HG02884 (cell line): ENCODE results near the gene ENGASE.

Experiments
- ATAC-seq: cut with Tn5 transposase; IDR thresholded peaks from one replicate; pipeline ENCODE4 v1.9.1; 2021; ENCODE audit warnings: mild to moderate bottlenecking, moderate library complexity; ENCODE audit not compliant: unreplicated experiment

The ENGASE gene

GRCh38 chr17:79039171-79039570 is 35.5 kb upstream of the ENGASE start:
- no peak for ATAC-seq

- ATAC-seq = no peak
These were observed 34.7 kb upstream of the ENGASE start for GRCh38 chr17:79039886-79040285.

GRCh38 chr17:79041041-79041570 is 33.5 kb upstream of the ENGASE start:
- ATAC-seq = no peak

DNA sequence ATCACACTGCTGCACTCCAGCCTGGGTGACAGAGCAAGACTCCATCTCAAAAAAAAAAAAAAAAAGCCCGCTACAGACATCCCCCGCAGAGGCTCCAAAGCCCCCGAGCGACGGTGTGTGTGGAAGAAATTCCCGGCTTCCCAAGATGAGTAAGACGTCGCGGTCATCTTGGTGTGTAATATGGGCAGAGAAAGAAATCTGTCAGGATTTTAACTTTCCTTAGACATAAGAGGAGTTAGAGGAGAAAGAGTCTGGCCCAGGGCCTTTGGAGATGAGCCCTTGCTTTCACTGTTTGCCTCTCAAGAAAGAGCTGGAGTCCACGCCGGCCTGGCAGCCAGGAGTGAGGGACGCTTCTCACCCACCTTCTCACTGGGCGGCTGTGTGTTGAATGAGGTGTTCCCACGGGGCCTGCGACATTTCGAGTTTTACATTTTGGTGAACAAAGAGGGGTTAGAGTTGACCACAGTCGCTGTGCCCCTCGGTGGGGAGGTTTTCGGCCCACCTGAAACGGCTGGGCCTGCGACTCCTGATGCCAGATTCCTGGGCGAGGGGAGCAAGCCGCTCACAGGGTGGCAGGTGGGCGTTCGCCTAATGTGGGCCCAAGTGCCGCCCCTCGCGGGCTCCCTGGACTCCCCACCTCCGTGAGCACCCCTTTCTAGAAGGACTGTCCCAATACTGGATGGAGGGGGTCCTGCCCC is 32.8 kb upstream of the ENGASE start:
- no peak for ATAC-seq

DNA sequence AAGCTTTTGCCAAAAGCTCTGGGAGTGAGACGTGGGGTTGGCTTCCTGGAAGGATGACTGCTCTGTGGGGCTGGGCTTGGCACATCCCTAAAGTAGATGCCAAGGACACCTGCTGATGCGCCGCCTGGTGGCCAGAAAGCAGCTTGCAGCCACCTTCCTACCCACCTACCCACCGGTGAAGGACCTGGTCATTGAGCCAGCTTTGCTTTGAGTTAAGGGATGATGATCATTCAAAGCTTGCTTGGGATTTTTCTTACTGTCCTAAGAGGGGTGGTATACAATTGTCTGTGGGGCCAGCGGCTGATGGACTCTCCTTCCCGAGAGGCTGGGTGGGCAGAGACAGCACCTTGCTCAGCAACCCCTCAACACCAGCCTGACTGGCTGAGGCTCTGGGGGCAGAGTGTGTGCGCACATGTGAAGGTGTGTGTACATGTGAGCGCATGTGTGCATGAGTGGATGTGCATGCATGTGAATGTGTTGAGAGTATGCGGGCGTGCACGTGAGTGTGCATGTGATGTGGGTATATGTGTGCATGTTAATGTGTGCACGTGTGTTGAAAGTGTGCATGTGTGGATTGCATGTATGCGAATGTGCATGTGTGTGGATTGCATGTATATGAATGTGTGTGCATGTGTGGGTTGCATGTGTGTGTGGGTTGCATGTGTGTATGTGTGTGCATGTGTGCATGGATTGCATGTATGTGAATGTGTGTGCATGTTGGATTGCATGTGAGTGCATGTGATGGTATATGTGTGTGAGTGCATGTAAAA is 32.0 kb upstream of the ENGASE start:
- ATAC-seq = no peak

DNA sequence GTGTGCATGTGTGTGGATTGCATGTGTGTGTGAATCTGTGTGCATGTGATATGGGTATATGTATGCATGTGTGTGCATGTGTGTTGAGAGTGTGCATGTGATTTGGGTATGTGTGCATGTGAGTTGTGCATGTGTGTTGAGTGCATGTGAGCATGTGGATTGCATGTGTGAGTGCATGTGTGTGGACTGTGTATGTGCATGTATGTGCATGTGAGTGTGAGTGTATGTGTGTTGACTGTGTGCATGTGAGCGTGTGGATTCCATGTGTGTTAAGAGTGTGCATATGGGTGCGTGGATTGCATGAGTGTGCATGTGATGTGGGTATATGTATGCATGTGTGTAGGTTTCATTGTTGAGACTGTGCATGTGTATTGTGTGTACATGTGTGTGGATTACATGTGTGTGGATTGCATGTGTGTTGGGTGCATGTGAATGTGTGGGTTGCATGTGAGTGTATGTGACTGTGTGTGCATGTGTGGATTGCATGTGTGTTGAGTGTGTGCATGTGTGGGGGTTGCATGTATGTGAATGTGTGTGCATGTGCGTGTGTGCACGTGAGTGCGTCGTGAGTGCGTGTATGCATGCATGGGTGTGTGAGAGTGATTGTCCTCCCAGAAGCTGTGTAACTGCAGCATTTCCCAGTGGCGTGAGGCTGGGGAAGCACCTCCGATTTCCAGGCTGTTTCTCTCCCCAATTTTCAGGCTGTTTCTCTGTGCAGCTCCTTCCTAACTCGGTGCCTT is 31.3 kb upstream of the ENGASE start:
- no peak for ATAC-seq

GRCh38 chr17:79043931-79044320 is 30.7 kb upstream of the ENGASE start:
- ATAC-seq = no peak

DNA sequence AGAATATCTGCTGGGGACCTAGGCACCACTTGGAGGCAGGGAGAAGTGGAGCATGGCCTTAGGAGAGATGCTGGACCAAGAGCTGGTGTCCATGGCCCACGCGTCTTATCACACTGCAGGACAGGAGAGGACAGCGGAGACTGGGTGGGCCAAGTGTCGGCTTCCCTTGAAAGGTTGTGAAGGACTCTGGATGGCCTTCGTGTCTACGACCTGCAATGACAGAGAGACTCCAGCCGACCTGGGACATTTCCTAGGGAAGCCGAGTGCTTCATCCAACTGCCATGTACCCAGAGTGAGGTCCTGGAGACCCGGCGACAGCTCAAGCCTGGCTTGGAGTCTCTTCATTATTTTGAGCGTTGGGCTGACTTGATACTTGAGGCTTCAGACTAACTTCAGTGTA is 30.2 kb upstream of the ENGASE start:
- no peak for ATAC-seq

- ATAC-seq = no peak
These were observed 29.5 kb upstream of the ENGASE start for GRCh38 chr17:79045001-79045729.

DNA sequence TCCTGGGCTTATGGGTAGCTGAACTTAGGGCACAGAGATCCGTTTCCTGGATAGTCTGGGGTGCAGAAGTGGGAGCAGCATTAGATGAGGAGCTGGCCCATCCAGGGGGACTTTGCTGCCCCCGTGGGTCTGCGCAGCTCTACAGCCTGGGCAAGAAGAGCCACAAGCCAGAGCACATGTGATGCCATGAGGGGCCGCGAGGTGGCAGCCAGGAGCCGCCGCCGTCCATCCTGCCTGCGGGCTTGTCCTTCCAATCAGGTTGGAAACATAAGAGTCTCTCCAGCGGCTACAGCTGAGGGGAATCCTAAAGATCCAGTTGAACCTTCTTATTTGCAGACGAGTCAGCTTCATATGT is 28.8 kb upstream of the ENGASE start:
- no peak for ATAC-seq

DNA sequence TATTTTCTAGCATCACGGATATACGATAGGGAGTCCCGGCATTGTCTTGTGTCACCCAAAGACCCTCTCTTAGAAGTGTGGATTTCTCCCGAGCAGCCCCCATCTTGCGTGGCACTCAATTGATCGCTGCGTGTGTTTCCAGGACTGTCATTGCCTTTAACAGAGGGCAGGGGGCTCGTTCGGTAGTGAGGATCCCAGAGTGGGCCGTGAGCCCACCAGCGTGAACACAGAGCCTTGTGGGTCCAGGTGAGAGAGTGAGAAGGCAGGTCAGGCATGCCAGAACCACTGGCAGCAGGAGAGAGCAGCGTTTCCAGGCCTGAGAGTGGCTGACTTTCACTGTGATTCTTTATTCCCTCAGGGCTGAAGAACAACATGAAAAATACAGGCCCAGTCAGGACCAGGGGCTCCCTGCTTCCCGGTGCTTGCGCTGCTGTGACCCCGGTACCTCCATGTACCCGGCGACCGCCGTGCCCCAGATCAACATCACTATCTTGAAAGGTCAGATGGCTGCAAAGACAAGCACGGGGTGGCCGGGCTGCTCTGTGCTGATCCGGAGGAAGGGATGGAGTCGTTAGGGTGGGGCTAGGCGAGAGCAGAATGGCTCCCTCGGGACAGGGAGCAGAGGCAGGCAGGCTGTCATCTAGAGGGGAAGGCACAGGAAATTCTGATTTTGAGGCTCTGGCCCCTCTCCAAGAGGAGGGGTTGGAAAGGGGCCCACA is 28.3 kb upstream of the ENGASE start:
- ATAC-seq = no peak

- ATAC-seq = no peak
These were observed 27.7 kb upstream of the ENGASE start for GRCh38 chr17:79046916-79047280.

GRCh38 chr17:79047291-79047920 is 27.2 kb upstream of the ENGASE start:
- ATAC-seq = no peak

- no peak for ATAC-seq
These were observed 26.4 kb upstream of the ENGASE start for GRCh38 chr17:79047923-79048825.

GRCh38 chr17:79048826-79049755 is 25.5 kb upstream of the ENGASE start:
- no peak for ATAC-seq

- no peak for ATAC-seq
These were observed 24.8 kb upstream of the ENGASE start for GRCh38 chr17:79049821-79050220.

DNA sequence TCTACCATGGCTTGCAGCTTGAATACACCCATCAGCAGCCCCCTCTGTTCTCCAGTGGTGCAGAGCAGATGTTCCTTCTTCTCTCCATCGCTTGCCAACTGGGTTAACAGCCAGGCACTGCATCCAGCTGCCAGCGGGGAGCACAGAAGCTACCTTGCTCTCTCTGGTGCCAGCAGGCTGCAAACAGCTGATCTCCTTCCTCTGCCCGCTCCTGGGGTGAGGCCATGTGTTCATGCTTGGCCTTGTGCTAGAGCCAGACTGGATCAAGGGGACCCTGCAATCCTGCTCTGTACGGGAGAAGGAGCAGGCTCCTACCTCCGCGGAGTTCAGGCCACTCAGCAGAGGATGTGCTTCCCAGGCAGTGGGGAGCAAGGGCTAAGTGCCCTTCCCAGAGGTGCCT is 24.1 kb upstream of the ENGASE start:
- no peak for ATAC-seq

GRCh38 chr17:79051306-79051705 is 23.3 kb upstream of the ENGASE start:
- no peak for ATAC-seq
